Omental fat pad (tissue), 4 donors: ENCODE results near the gene TMEM190. TPM values are rescaled to one million over a fixed set of nuclear protein-coding genes. Genes with fewer than 3 reads are reported as not detected.
A peak's percentile ranks its signal among the peaks of the same experiment; 100 is the strongest.

Source experiments
- ATAC-seq: fragments of 150-250 bp; one replicate; pipeline ENCODE4 v1.9.1; 2016; ENCODE audit warnings: mild to moderate bottlenecking, moderate library complexity; ENCODE audit not compliant: low FRiP score
- DNase-seq: peaks from one replicate; pipeline ENCODE4 v3.0.0-alpha.2; 2019; ENCODE audit warnings: low spot score
- total RNA-seq, 4 donors: library from RNA; depleted of rRNA; stranded (reverse); fragments of >200 nt; gene quantifications; one replicate each; pipeline ENCODE4 v1.1.0, GENCODE V29; 2016
- TF ChIP-seq, protein P1 (sequence below), 3 donors: fragments of 450-650 bp; IDR thresholded peaks; one replicate each; pipeline ENCODE4 v1.5.1; 2016 to 2017; ENCODE audit warnings: antibody characterized with exemption in 3 of 3, mild to moderate bottlenecking in 3 of 3, moderate library complexity in 2 of 3

The TMEM190 gene
- total RNA-seq, 4 donors from 2014 or later: not detected

GRCh38 chr19:55353356-55353802, 23.2 kb upstream of the TMEM190 start:
- DNase-seq: no peak
- TF ChIP-seq, protein P1, sequence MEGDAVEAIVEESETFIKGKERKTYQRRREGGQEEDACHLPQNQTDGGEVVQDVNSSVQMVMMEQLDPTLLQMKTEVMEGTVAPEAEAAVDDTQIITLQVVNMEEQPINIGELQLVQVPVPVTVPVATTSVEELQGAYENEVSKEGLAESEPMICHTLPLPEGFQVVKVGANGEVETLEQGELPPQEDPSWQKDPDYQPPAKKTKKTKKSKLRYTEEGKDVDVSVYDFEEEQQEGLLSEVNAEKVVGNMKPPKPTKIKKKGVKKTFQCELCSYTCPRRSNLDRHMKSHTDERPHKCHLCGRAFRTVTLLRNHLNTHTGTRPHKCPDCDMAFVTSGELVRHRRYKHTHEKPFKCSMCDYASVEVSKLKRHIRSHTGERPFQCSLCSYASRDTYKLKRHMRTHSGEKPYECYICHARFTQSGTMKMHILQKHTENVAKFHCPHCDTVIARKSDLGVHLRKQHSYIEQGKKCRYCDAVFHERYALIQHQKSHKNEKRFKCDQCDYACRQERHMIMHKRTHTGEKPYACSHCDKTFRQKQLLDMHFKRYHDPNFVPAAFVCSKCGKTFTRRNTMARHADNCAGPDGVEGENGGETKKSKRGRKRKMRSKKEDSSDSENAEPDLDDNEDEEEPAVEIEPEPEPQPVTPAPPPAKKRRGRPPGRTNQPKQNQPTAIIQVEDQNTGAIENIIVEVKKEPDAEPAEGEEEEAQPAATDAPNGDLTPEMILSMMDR (IDR thresholded peaks at IDR 0.05): no peak
- no peak for ATAC-seq

DNA sequence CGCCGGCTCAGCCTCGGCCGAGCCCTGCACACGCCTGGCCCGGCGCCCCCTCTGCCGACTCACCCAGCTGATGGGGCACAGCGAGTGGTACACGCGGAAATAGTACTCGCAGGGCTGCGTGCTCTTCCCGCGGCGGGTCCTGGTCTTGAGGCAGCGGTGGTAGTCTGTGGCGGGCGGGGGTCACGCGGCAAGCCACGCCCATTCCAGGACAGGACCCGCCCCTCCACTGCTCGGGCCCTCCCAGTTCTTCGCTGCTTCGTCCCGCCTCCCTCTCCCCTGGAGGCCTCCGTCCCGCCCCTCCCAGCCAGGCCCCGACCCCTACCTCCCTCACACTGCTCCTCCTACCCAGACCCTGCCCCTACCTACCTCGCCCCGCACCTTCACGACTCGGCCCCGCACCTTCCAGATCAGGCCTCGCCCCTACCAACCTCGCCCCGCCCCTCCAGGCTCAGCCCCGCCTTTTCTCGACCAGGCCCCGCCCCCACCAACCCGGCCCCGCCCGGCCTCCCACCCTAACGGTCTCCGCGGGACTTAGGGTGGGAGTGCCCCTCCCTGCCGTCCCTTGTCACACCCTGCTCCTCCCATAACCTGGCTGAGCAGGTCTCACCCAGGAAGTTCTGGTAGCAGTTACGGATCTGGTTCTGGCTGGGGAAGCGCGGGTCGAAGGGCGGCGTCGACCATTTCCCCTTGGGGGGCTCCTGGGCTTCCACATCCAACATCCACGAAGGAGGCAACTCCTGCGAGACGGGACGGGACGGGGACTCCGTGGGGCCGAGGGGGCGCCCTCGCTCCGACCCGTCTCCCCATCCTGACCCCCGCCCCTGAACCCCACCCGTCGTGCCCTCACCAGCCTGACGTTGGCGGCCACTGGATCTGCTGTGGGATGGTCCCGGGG, 22.6 kb upstream of the TMEM190 start:
- ATAC-seq (peak; percentile 89), DNase-seq (peak; percentile 48)
- TF ChIP-seq, protein P1 (IDR thresholded peaks at IDR 0.05): no peak

DNA sequence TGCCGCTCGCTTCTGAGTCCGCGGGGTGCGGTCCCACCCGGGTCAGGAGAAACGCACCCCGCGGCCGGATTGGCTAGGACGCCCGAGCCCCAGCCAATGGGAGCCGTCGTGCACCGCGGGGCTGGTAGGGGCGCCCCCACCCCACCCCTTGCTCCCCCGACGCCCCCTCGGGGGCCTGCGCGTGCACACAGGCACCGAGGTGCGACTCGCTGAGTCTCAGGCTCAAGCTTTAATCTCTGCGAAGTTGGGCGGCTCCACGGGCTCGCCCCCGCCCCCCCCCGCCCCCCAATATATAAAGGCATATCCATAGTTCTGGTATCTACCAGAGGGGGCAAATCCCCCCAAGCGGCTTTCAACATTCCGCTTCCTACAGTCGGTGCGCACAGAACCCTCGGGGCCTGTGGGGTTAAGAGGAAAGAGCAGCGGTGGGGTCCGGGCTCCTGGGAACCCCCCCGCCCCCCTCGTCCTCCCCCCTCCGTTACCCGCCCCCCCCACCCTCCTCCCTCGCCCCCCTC, 21.9 kb upstream of the TMEM190 start, which contains the start of gene COX6B2:
TSS of gene COX6B2 (minus strand) at position 22 of the 515 bp plus-strand sequence. CDS start 198 bp downstream, outside the sequence.
- TF ChIP-seq, protein P1 (IDR thresholded peaks at IDR 0.05): no peak

GRCh38 chr19:55355213-55355821, 21.3 kb upstream of the TMEM190 start:
- TF ChIP-seq, protein P1 (IDR thresholded peaks at IDR 0.05): no peak
- peak; percentile 33 for ATAC-seq
- no peak for DNase-seq

More for the DNA sequence above, 21.9 kb upstream of the TMEM190 start, which contains the start of gene COX6B2:
- ATAC-seq: no peak
- no peak for DNase-seq

- DNase-seq (no peak), ATAC-seq (no peak)
- TF ChIP-seq, protein P1 (IDR thresholded peaks at IDR 0.05): no peak
Measured at GRCh38 chr19:55358493-55358892, 18.1 kb upstream of the TMEM190 start.

DNA sequence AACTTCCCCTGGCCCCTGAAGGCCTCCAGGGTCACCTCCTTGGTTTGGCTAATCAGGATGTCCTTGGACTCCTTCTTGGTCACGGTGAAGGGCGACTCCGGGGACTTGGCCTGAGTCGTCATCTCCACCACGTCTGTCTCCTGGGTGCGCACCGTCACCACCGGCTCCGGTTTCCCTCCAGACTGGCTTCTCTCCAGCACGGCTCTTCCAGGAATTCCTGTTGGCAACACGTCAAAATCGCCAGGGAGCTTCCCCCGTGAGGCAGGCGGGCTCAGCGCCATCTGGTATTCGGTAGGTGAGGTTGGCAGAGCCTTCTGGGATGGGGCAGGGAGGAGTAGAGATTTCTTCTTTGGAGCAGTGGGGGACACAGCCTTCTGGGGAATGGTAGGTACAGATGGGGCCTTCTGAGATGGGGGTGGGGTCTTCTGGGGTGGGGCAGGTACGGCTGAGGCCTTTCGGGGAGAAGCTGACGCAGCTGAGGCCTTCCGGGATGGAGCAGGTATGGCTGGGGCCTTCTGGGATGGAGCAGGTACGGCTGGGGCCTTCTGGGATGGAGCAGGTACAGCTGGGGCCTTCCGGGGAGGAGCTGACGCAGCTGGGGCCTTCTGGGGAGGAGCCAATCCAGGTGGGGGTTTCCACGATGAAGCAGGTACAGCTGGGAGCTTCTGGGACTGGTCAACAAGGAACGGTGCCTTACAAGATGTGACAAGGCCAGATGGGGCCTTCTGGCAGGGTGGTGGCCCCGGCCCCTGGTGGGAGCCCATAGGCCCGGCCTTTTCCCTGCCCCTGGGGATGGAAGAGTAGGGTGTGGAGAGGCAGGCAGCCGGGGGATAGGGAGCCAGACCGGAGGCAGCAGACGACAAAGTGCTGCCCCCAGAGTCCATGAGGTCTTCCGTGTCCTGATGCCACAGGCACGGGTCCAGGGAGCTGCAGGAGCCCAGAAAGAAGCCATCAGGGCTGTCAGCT, 17.4 kb upstream of the TMEM190 start:
- DNase-seq (no peak), ATAC-seq (peak; percentile 28)
- TF ChIP-seq, protein P1 (IDR thresholded peaks at IDR 0.05): no peak
